Endothelial cell (in vitro differentiated cells): ENCODE results near the gene TMCC1. TPM values are rescaled to one million over a fixed set of nuclear protein-coding genes. Genes with fewer than 3 reads are reported as not detected.
"Not testable (repeated sequence)": the region's sequence is repeated elsewhere in the genome, so short reads cannot be mapped to it uniquely, and the experiment has no call there.

Experiments used
- DNase-seq: peaks from one replicate; pipeline ENCODE4 v3.0.0; 2021; ENCODE audit warnings: low spot score
- H3K27ac Mint-ChIP-seq: one replicate; pipeline ENCODE4 v1.8.0; 2021; ENCODE audit warnings: mixed read lengths, inconsistent platforms; ENCODE audit not compliant: unreplicated experiment
- H3K27me3 Mint-ChIP-seq: one replicate; pipeline ENCODE4 v1.8.0; 2021; ENCODE audit warnings: mild to moderate bottlenecking, moderate library complexity, mixed read lengths, inconsistent platforms; ENCODE audit not compliant: unreplicated experiment
- H3K36me3 Mint-ChIP-seq: one replicate; pipeline ENCODE4 v1.8.0; 2021; ENCODE audit warnings: mild to moderate bottlenecking, low read depth, mixed read lengths, inconsistent platforms; ENCODE audit not compliant: unreplicated experiment
- H3K4me1 Mint-ChIP-seq: one replicate; pipeline ENCODE4 v1.8.0; 2021; ENCODE audit warnings: mild to moderate bottlenecking, mixed read lengths, inconsistent platforms; ENCODE audit not compliant: unreplicated experiment
- H3K4me3 Mint-ChIP-seq: one replicate; pipeline ENCODE4 v1.8.0; 2021; ENCODE audit warnings: mild to moderate bottlenecking, mixed read lengths, inconsistent platforms; ENCODE audit not compliant: unreplicated experiment
- H3K9me3 Mint-ChIP-seq: one replicate; pipeline ENCODE4 v1.8.0; 2021; ENCODE audit warnings: mixed read lengths, inconsistent platforms; ENCODE audit not compliant: unreplicated experiment
- total RNA-seq: library from RNA; stranded (reverse); fragmentation: NEBNext Ultra II Directional; extraction: Animal tissue kit (Norgen Biotek cat#: 25700); gene quantifications from one replicate; pipeline ENCODE4 v1.2.1, GENCODE V29; 2021; ENCODE audit not compliant: unreplicated experiment
- TF ChIP-seq, protein P1 (sequence below): fragments of 200-600 bp; sonication (generic); IDR thresholded peaks from one replicate; pipeline ENCODE4 v1.5.0; 2021; ENCODE audit warnings: antibody characterized with exemption; ENCODE audit not compliant: unreplicated experiment

The TMCC1 gene
- total RNA-seq, 1 donor from 2014 or later = 50.9 TPM

DNA sequence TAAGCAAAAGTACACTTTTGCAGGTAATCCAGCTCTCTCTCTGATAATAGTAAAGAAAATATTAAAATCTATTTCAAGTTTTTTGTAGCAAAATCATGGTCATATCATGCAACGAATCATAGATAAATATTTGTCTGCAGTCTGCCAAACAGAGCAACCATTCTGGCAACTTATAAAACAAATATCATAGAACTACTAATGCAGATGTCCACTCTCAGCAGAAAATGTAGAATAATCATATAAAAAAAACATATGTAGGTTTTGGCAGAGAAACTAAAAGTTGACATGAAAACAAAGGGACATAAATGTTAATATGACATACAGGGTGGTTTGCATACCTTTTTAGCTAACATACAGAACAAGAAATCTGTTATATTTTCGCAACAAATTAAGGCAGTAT lies 12.2 kb downstream of the TMCC1 start:
- H3K36me3 Mint-ChIP-seq = peaks cover 24% of the 10 kb centered on the region
- TF ChIP-seq, protein P1, sequence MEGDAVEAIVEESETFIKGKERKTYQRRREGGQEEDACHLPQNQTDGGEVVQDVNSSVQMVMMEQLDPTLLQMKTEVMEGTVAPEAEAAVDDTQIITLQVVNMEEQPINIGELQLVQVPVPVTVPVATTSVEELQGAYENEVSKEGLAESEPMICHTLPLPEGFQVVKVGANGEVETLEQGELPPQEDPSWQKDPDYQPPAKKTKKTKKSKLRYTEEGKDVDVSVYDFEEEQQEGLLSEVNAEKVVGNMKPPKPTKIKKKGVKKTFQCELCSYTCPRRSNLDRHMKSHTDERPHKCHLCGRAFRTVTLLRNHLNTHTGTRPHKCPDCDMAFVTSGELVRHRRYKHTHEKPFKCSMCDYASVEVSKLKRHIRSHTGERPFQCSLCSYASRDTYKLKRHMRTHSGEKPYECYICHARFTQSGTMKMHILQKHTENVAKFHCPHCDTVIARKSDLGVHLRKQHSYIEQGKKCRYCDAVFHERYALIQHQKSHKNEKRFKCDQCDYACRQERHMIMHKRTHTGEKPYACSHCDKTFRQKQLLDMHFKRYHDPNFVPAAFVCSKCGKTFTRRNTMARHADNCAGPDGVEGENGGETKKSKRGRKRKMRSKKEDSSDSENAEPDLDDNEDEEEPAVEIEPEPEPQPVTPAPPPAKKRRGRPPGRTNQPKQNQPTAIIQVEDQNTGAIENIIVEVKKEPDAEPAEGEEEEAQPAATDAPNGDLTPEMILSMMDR = no peak

DNA sequence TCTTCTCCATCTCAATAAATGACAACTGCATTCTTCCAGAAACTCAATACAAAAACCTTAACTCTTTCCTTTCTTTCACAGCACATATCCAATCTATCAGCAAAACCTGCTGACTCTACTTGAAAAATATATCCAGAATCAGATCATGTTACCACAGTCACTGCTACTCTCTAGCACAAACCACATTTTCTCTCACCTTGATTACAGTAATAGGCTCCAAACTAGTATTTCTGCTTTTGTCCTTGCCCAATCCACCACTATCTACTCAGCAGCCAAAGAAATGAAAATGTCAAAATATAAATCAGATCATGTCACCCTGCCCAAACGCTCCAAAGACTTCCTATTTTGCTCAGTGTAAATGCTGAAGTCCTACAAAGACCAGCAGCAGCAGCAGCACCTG lies 15.2 kb downstream of the TMCC1 start:
- Mint-ChIP-seq H3K27me3 (peaks cover 1% of the 10 kb centered on the region), H3K9me3 (no peaks in the 10 kb centered on the region), H3K27ac (no peak overlapping the region), H3K4me3 (no peak overlapping the region), H3K36me3 (peaks cover 24% of the 10 kb centered on the region), H3K4me1 (no peaks in the 10 kb centered on the region)
- no peak for DNase-seq
- TF ChIP-seq, protein P1 = no peak

More for the DNA sequence above, 12.2 kb downstream of the TMCC1 start:
- Mint-ChIP-seq H3K4me3 (no peak overlapping the region), H3K4me1 (no peaks in the 10 kb centered on the region), H3K27ac (no peak overlapping the region), H3K9me3 (no peaks in the 10 kb centered on the region), H3K27me3 (peaks cover 1% of the 10 kb centered on the region)
- DNase-seq = no peak

DNA sequence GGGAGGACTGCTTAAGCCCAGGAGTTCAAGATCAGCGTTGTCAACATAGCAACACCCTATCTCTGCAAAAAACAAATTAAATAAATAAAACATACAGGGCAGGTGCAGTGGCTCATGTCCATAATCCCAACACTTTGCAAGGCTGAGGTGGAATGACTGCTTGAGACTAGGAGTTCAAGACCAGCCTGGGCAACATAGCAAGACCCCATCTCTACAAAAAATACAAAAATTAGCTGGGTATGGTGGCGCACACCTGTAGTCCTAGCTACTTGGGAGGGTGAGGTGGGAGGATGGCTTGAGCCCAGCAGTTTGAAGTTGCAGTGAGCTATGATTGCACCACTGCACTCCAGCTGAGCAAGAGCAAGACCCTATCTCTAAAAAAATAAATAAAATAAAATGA lies 19.0 kb downstream of the TMCC1 start:
- H3K27ac Mint-ChIP-seq, DNase-seq, H3K27me3 Mint-ChIP-seq, H3K4me3 Mint-ChIP-seq, H3K9me3 Mint-ChIP-seq, H3K4me1 Mint-ChIP-seq: not testable (repeated sequence)
- peaks cover 16% of the 10 kb centered on the region for H3K36me3 Mint-ChIP-seq

GRCh38 chr3:129868912-129869311 lies 24.6 kb downstream of the TMCC1 start:
- H3K4me1 Mint-ChIP-seq = peaks cover 10% of the 10 kb centered on the region
- peaks cover 8% of the 10 kb centered on the region for H3K36me3 Mint-ChIP-seq
- no peak for DNase-seq
- no peak overlapping the region for H3K27ac Mint-ChIP-seq
- H3K9me3 Mint-ChIP-seq = no peaks in the 10 kb centered on the region
- no peaks in the 10 kb centered on the region for H3K27me3 Mint-ChIP-seq
- TF ChIP-seq, protein P1 = no peak
- H3K4me3 Mint-ChIP-seq = no peak overlapping the region

DNA sequence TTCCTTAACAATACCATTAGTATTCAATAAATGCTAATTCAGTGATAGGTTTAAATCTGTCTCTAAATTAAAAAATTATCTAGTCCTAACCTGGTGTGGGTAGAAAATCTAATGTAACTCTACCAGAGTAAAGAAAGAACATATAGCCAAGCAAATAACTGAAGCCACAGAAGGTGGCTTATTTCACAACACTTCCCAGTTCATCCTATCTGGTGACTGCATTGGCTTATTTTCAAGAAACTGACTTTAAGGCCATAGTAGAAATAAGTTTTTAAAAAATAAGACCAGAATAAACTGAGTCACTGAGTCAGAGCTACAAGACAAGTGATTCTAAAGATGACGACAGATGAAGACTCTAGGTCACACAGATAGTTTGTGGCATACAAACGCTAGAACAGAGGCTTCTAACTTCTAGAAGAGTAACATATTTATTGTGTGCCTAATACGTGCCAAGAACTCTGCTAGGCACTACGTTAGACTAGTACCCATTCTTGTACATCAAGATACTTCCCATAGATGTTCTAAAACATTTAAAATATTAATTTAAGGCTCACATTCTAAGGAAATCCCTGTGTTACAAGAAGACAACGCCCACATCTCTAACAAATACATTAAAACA lies 25.9 kb downstream of the TMCC1 start:
- H3K36me3 Mint-ChIP-seq = peaks cover 8% of the 10 kb centered on the region
- H3K27me3 Mint-ChIP-seq = no peaks in the 10 kb centered on the region
- H3K9me3 Mint-ChIP-seq = no peaks in the 10 kb centered on the region
- peaks cover 10% of the 10 kb centered on the region for H3K4me1 Mint-ChIP-seq
- DNase-seq = no peak
- TF ChIP-seq, protein P1 = no peak
- H3K4me3 Mint-ChIP-seq = no peak overlapping the region
- no peak overlapping the region for H3K27ac Mint-ChIP-seq
